ENCODE results near the gene ZNF444.

Gene ZNF444

GRCh38 chr19:56126983-56127780, 13.9 kb upstream of the ZNF444 start:
- ChIA-PET CTCF (interaction anchor here (0.7 kb wide), 2 partner anchors 24 to 1099 kb away, joined by 3 read pairs; no protein-coding TSS in a partner anchor), POLR2A (ENCODE audit: low non-redundant PET) (no interaction called here)
- no peak for TF ChIP-seq CTCF (conservative IDR thresholded peaks at IDR 0.05; ENCODE audit: low read depth)
- no peak for DNase-seq (ENCODE audit: low spot score)
- no peak overlapping the region for H3K27ac ChIP-seq

GRCh38 chr19:56130006-56130405, 11.1 kb upstream of the ZNF444 start:
- no peak for DNase-seq (ENCODE audit: low spot score)
- H3K27ac ChIP-seq: no peak overlapping the region
- ChIA-PET POLR2A (ENCODE audit: low non-redundant PET) (no interaction called here), CTCF (no interaction called here)
- no peak for TF ChIP-seq CTCF (conservative IDR thresholded peaks at IDR 0.05; ENCODE audit: low read depth)

GRCh38 chr19:56131651-56132050, 9.4 kb upstream of the ZNF444 start:
- ChIA-PET POLR2A (ENCODE audit: low non-redundant PET) (no interaction called here), CTCF (no interaction called here)
- no peak overlapping the region for H3K27ac ChIP-seq
- TF ChIP-seq CTCF (conservative IDR thresholded peaks at IDR 0.05; ENCODE audit: low read depth): no peak
- DNase-seq (ENCODE audit: low spot score): no peak

- no peak overlapping the region for H3K27ac ChIP-seq
- POLR2A ChIA-PET (ENCODE audit: low non-redundant PET): no interaction called here
- CTCF ChIA-PET: no interaction called here
- TF ChIP-seq CTCF (conservative IDR thresholded peaks at IDR 0.05; ENCODE audit: low read depth): no peak
- no peak for DNase-seq (ENCODE audit: low spot score)
Measured at GRCh38 chr19:56132316-56132822, 8.7 kb upstream of the ZNF444 start.

- DNase-seq (ENCODE audit: low spot score): no peak
- ChIA-PET POLR2A (ENCODE audit: low non-redundant PET) (no interaction called here), CTCF (interaction anchor here (0.6 kb wide), 1 partner anchor 12 kb away, joined by 3 read pairs; no protein-coding TSS in a partner anchor)
Measured at GRCh38 chr19:56133858-56134653, 7.0 kb upstream of the ZNF444 start.

More at GRCh38 chr19:56133858-56134653, 7.0 kb upstream of the ZNF444 start:
- H3K27ac ChIP-seq: no peak overlapping the region
- TF ChIP-seq CTCF (conservative IDR thresholded peaks at IDR 0.05; ENCODE audit: low read depth): no peak
